GM21423 (cell line): ENCODE results near the gene EZR.

Source experiments
- ATAC-seq: cut with Tn5 transposase; IDR thresholded peaks from one replicate; pipeline ENCODE4 v1.9.1; 2021; ENCODE audit warnings: mild to moderate bottlenecking, moderate library complexity; ENCODE audit not compliant: unreplicated experiment

EZR gene

GRCh38 chr6:158780246-158780884, 38.8 kb downstream of the EZR start:
- ATAC-seq, result no peak

DNA sequence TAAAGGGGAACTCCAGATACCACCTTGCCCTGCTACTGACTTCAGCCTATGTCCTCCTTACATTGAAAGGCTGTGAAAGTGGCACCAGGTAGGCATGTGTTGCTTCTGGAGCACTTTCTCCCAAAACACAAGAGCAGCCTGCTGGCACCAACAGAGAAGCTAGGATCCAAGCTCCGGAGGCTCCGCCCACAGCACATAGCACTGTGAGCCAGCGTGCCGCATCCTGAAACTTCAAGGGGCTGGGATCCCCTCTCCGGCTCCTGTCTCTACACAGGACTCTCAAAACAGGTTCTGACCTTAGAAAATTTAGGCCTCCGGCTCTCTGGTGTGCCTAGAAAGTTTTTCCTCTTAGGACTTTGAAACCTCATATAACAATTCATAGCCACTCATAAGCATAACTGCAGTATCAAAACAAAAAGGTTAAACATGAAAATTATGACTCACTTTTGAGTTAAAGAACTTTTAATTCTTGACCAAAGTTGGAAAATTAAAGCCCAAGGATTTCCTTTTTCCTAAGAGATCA, 41.1 kb downstream of the EZR start:
- no peak for ATAC-seq

- ATAC-seq, result no peak
These were observed 41.7 kb downstream of the EZR start for GRCh38 chr6:158777510-158777909.

DNA sequence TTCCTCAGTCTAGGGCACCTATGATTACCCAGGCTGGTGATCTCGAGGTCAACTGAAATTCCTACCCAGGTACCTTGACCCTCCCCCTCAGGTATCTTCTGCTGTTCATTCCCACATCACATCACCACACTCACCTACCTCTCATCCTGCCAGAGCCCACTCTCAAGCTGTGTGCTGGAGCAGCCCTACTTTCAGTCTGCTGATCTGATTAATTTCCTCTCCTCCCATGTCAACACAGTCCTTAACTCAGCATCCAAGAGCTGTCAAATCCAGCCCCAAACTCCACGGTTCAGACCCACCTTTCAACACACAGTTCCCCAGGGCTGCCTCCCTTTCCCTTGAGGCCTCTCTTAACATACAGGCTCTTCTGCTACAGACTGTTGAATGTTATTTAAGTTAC, 42.4 kb downstream of the EZR start:
- ATAC-seq, result no peak

DNA sequence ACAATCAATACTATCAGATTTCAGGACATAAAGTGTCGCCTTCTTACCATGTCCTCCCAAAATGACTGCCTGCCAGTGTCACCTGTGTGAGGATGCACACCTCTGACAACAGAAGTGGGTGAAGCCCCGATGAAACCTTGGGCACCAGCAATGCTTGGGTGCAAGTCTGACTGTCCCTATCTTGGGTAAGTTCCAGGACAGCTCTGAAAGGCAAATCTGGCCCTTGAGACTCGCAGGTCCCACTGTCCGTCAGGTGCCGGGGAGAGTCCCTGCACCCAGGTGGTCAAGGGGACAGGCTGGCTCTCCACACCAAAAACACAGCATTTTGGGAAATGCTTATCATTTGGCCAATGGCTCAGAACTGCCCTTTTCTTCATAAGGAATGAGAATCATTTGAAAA, 43.3 kb downstream of the EZR start:
- no peak for ATAC-seq

GRCh38 chr6:158774717-158775449, 44.3 kb downstream of the EZR start:
- no peak for ATAC-seq

DNA sequence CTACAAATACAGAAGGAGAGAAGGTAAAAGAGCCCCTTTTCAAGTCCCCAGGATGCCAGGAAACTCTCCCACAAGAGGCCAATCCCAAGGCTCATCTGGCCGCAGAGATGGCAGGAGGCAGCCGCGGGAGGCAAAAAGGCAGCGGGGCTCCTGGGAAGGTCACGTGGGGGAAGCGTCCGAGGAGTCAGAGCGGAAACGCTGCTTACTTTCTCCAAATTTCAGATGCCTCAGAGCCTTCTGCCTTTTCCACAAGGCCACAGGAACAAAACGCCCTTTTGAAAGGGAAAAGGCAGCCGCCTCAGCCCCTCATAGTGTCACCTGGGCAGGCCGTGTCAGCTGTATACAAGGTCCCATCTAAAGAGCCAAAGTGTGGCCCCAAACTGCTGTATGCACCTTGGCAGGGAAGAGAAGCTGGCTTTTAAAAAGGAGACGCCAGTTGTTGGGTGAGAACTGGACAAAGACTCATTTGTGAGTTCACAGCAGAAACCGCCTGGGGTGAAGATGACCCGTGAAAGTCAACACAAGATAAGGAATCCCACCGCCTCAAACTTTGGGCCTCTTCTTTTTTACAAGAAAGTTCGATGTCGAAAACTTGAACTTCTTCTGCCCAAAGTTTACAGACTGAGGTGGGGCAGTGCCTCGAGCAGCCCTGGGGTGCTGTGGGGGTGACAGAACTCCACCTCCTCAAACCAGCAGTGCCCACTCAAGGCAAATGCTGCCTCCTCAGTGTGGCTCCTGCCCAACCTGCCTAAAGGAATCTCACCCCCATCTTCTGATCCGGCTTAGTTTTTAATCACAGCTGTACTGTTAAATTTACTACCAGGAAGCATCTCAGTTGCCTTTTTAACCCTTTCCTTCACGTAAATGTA, 45.4 kb downstream of the EZR start:
- ATAC-seq, result no peak

DNA sequence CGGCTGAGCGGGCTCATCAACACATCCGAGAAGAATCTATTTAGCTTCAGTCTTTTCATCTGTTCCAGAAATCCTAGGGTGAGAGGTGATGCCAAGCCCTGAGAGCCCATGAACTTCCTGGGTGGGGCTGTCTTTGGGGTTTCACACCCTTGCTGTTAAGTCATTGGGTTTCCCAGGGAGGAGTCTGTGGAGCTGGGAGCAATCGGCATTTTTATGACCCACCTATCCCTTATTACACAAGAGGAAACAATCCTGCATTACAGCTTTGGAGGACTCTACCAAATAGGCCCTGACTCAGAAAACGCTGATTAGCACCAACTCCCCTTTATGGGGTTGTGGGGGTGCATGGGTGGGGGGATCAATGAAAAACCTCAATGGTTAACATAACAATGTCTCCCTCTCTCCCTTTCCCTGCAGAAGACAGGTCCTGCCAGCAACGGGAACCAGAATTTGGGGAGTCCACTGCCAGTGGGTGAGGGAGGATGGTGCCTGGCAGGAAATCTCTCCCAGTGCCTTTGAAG, 46.3 kb downstream of the EZR start:
- ATAC-seq, result no peak

GRCh38 chr6:158772172-158772571, 47.0 kb downstream of the EZR start:
- no peak for ATAC-seq

GRCh38 chr6:158771399-158772152, 47.6 kb downstream of the EZR start:
- ATAC-seq, result no peak

GRCh38 chr6:158770533-158771330, 48.4 kb downstream of the EZR start:
- no peak for ATAC-seq

DNA sequence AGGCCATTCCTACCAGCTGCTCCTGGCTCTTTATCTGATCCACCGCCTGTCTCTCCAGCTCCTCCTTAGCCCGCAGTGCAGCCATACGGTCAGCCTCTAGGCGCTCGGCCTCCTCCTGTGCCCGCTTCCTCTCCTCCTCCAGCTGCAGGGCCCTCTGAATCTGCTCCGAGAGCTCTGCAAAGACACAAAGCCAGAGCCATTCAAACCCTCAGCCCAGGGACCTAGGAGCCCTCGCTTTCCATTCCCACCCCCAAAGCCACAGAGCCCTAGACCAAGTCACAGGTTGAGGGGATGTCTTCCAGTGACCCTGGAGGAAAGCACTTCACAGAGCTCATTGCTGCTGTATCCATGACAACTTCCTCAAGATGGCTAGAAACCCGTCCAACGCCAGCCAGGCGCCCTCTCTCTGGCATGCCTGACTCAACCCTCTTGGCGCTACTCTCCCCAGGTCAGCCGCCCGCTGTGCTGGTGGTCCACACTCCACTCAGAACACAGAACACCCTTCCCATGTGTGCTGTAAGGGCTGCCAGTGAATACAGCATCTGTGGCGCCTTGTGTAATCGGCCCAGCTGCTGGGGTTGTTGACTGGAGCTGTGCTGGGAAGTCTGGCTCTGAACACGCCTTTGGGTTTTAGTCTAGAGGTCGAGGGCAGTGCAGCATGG, 49.3 kb downstream of the EZR start:
- no peak for ATAC-seq

GRCh38 chr6:158769234-158769770, 49.9 kb downstream of the EZR start:
- no peak for ATAC-seq

DNA sequence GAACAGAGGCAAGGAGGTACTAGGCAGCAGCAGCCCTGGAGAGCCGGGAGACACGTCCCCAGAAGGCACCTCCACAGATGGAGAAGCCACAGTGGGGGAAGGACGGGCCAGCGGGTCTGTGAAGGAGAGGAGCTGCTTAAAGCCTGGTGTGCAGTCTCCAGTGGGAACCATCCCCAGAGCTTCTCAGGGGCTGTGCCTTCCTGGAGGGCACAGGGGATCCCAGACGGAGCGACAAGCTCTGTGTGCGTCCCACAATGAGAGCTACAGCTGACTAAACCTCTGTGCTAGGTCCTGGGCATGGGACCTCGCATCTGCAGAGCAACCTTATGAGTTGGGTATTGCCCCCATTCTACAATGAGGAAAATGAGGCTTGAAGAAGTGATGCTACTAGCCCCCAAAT, 50.7 kb downstream of the EZR start:
- ATAC-seq, result no peak

DNA sequence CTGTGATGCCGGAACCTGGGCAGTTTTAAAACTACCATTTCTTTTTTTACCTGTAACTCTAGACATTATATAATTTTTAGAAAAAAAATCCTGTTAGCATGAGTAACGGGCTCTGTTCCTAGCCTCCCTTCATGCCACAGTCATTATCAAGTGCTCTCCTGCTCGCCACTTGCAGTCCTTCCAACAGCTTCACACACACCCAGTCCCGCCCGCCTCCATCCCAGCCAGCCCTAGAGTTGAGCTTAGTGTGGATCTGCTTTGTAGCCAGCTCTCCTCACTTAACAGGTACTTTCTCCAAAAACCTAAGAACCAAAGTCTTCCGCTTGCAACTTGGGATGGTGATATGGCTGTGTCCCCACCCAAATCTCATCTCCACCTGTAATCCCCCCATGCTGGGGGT, 51.5 kb downstream of the EZR start:
- ATAC-seq, result no peak

GRCh38 chr6:158766621-158767455, 52.3 kb downstream of the EZR start:
- no peak for ATAC-seq

GRCh38 chr6:158765499-158766068, 53.6 kb downstream of the EZR start:
- ATAC-seq, result no peak

DNA sequence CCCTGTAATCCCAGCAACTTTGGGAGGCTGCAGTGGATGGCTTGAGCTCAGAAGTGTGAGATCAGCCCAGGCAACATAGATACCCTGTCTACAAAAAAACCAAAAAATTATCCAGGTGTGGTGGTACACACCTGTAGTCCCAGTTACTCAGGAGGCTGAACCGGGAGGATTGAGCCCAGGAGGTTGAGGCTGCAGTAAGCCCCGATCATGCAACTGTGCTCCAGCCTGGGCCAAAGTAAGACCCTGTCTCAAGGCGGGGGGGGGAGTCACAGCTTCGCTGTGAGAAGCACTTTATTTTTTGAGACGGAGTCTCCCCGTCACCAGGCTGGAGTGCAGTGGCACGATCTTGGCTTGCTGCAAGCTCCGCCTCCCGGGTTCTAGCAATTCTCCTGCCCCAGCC, 54.2 kb downstream of the EZR start:
- ATAC-seq, result no peak
